GM12878 (cell line): ENCODE data around the gene CALM3. TPM values are rescaled to one million over a fixed set of nuclear protein-coding genes. Genes with fewer than 3 reads are reported as not detected.

Source experiments
- ATAC-seq: fragments of 200-7000 bp; cut with Tn5 transposase; 3 replicates; pipeline ENCODE4 v1.9.1; 2020; ENCODE audit warnings: mild to moderate bottlenecking, moderate library complexity
- BruUV-seq: library from RNA; stranded (reverse); fragments of 400-500 nt; replicated peaks from 2 replicates; lab custom pipeline; 2021; lab: Mats Ljungman, UMichigan
- CTCF ChIA-PET: fragments of 300-600 bp; sonication (Branson Sonifier 250); formaldehyde crosslinking; extraction: SDS; loops from one replicate; lab custom pipeline; 2021; ENCODE audit warnings: inconsistent platforms; lab: Yijun Ruan, JAX
- POLR2A ChIA-PET: fragments of 350-600 bp; formaldehyde crosslinking; extraction: SDS; loops from one replicate; lab custom pipeline; 2021; ENCODE audit warnings: inconsistent platforms; lab: Charles Lee
- RAD21 ChIA-PET: fragments of 300-600 bp; sonication (Branson Sonifier 250); formaldehyde crosslinking; loops from one replicate; lab custom pipeline; 2023; ENCODE audit warnings: antibody characterized with exemption; ENCODE audit not compliant: unreplicated experiment; lab: Charles Lee
- SMC1A ChIA-PET: fragments of 300-600 bp; sonication (Branson Sonifier 250); formaldehyde crosslinking; loops from one replicate; lab custom pipeline; 2023; ENCODE audit not compliant: unreplicated experiment, uncharacterized antibody; lab: Charles Lee
- DNase-seq: peaks from one replicate; pipeline ENCODE4 v3.0.0-alpha.2; 2011; ENCODE audit warnings: low read depth, low spot score
- FAIRE-seq: peaks from 3 replicates; lab custom pipeline; 2011; peaks lifted over from hg19 to GRCh38; lab: Jason Lieb, UNC
- H2AFZ ChIP-seq: 2 replicates; pipeline ENCODE4 v1.6.0; 2011; ENCODE audit warnings: low read depth, low read length, control low read depth; ENCODE audit not compliant: control insufficient read depth
- H3K27ac ChIP-seq: 2 replicates; pipeline ENCODE4 v1.5.1; 2011; ENCODE audit warnings: control low read depth; ENCODE audit not compliant: control insufficient read depth, insufficient read depth
- H3K27me3 ChIP-seq, 2 experiments: replicated peaks in 1 of 2; 2 replicates each; pipeline versions ENCODE4 v1.6.0 to v1.6.1; 2011; ENCODE audit warnings: low read length in 1 of 2; ENCODE audit not compliant: control insufficient read depth in 2 of 2, insufficient read depth in 2 of 2
- H3K36me3 ChIP-seq, 2 experiments: 2 replicates each; pipeline ENCODE4 v1.5.1; 2011; ENCODE audit warnings: low read length in 1 of 2; ENCODE audit not compliant: control insufficient read depth in 2 of 2, insufficient read depth in 2 of 2
- H3K4me1 ChIP-seq: 2 replicates; pipeline ENCODE4 v1.6.1; 2011; ENCODE audit warnings: mild to moderate bottlenecking, low read length, moderate library complexity, mixed read lengths; ENCODE audit not compliant: control insufficient read depth, insufficient read depth
- H3K4me2 ChIP-seq: 2 replicates; pipeline ENCODE4 v1.6.0; 2011; ENCODE audit warnings: control low read depth; ENCODE audit not compliant: control insufficient read depth, insufficient read depth
- H3K4me3 ChIP-seq: fragments of 200-600 bp; sonication (generic); 2 replicates; pipeline ENCODE4 v1.5.1; 2016
- H3K79me2 ChIP-seq: 2 replicates; pipeline ENCODE4 v1.6.0; 2011; ENCODE audit warnings: low read length; ENCODE audit not compliant: control insufficient read depth, insufficient read depth
- H3K9ac ChIP-seq: 2 replicates; pipeline ENCODE4 v1.8.0; 2011; ENCODE audit warnings: low read length, control low read depth, mixed read lengths; ENCODE audit not compliant: control insufficient read depth, insufficient read depth
- H3K9me3 ChIP-seq: replicated peaks from 3 replicates; pipeline ENCODE4 v1.5.1; 2011; ENCODE audit warnings: mild to moderate bottlenecking, low read length; ENCODE audit not compliant: control insufficient read depth, insufficient read depth
- H4K20me1 ChIP-seq: 2 replicates; pipeline ENCODE4 v1.6.0; 2011; ENCODE audit not compliant: control insufficient read depth, insufficient read depth
- ESRRA ChIP-seq: IDR thresholded peaks from 2 replicates; pipeline ENCODE4 v1.6.1; 2012; ENCODE audit warnings: mild to moderate bottlenecking, low read length, improper control_type of control experiment
- EZH2 ChIP-seq: IDR thresholded peaks from 2 replicates; pipeline ENCODE4 v1.6.1; 2012; ENCODE audit warnings: low read depth, mild to moderate bottlenecking, control low read depth, inconsistent platforms, low read length, borderline replicate concordance; ENCODE audit not compliant: control insufficient read depth
- KDM1A ChIP-seq: fragments of 200-600 bp; sonication (generic); IDR thresholded peaks from 2 replicates; pipeline ENCODE4 v1.6.1; 2016; ENCODE audit warnings: borderline replicate concordance
- RAD51 ChIP-seq: fragments of 450-650 bp; IDR thresholded peaks from 2 replicates; pipeline ENCODE4 v1.6.1; 2016; ENCODE audit warnings: moderate library complexity, mild to moderate bottlenecking, inconsistent platforms
- STAT1 ChIP-seq: fragments of 450-650 bp; conservative IDR thresholded peaks from 2 replicates; pipeline ENCODE4 v1.6.1; 2014; ENCODE audit warnings: antibody characterized with exemption, mild to moderate bottlenecking
- TCF7 ChIP-seq: IDR thresholded peaks from 2 replicates; pipeline ENCODE4 v1.6.1; 2014; ENCODE audit warnings: antibody characterized with exemption, borderline replicate concordance
- ZSCAN29 ChIP-seq: fragments of 450-650 bp; IDR thresholded peaks from 2 replicates; pipeline ENCODE4 v1.6.1; 2017; ENCODE audit warnings: mild to moderate bottlenecking, moderate library complexity
- WGBS: methylation state at CpG from one replicate; pipeline ENCODE4 v1.1.6; 2016; ENCODE audit warnings: low lambda C conversion rate; ENCODE audit not compliant: insufficient replicate concordance, insufficient coverage; ENCODE audit errors: missing lambda C conversion rate; 5-methylcytosine and 5-hydroxymethylcytosine counted together
- in situ Hi-C: fragments of 300-500 bp; cut with MboI; formaldehyde crosslinking; loops from 9 replicates; pipeline ENCODE4 v1.14.3; 2018; ENCODE audit warnings: mixed read lengths
- intact Hi-C: fragments of 100-400 bp; cut with micrococcal nuclease; formaldehyde crosslinking; loops from one replicate; pipeline ENCODE4 v1.14.2; 2022; ENCODE audit not compliant: unreplicated experiment
- polyA plus RNA-seq, 11 experiments: library from polyadenylated mRNA; depleted of rRNA in 4 of 11; unstranded in 6 of 11; stranded (reverse) in 5 of 11; fragments of >200 nt; fragmentation: Nextera tagmentation in 4 of 11; fragmentation: Illumina TruSeq in 1 of 11; extraction: Ambion mirVana in 4 of 11; extraction: Trizol in 1 of 11; gene quantifications; 1 replicate in 1 of 11; 2 replicates in 10 of 11; pipeline versions ENCODE4 v1.2.1 to v1.2.3, GENCODE V29; 2011 to 2016; ENCODE audit warnings: inconsistent platforms in 2 of 11, missing spikeins in 2 of 11, low read depth in 1 of 11
- total RNA-seq, 4 experiments: library from RNA; depleted of rRNA in 3 of 4; stranded (reverse); fragments of >200 nt in 3 of 4; fragmentation: Illumina TruSeq in 1 of 4; extraction: Trizol in 1 of 4; gene quantifications; 2 replicates each; pipeline versions ENCODE4 v1.2.1 to v1.2.3, GENCODE V29; 2013 to 2021
- TF ChIP-seq, protein P1 (sequence below): fragments of 450-650 bp; formaldehyde crosslinking; IDR thresholded peaks from 2 replicates; pipeline ENCODE4 v1.4.0; 2020; ENCODE audit warnings: mild to moderate bottlenecking, moderate library complexity

Gene CALM3
- total and polyA plus RNA-seq, 10 of the 15 experiments (the other 5 are each of a cell fraction or from before 2014, with no cell fraction given): 164 to 849 (median 347) TPM

DNA sequence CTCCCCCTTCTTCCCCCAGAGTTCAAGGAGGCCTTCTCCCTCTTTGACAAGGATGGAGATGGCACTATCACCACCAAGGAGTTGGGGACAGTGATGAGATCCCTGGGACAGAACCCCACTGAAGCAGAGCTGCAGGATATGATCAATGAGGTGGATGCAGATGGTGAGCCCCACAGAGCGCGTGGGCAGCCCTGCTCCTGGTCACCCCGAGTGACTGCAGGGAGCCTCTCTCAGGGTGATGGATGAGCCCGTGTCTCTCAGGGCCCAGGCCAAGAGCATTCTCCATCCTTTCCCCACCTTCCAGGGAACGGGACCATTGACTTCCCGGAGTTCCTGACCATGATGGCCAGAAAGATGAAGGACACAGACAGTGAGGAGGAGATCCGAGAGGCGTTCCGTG is 7.0 kb downstream of the CALM3 start:
- peaks cover 33% of the 10 kb centered on the region for H3K4me1 ChIP-seq
- ChIA-PET SMC1A (no interaction called here), CTCF (interaction anchor here (3.2 kb wide), 1 partner anchor 54 kb away, joined by 14 read pairs; the partner anchor contains the start of gene DACT3), POLR2A (interaction anchor here (0.5 kb wide), 1 partner anchor 11 kb away, joined by 4 read pairs; no protein-coding TSS in a partner anchor), RAD21 (no interaction called here)
- no TSS peak for BruUV-seq
- no peak overlapping the region for H3K4me3 ChIP-seq
- peaks cover 15% of the 10 kb centered on the region for H4K20me1 ChIP-seq
- H3K79me2 ChIP-seq: peaks cover 28% of the 10 kb centered on the region
- ATAC-seq (no peak), FAIRE-seq (no peak), DNase-seq (no peak)
- H3K9me3 ChIP-seq: no peaks in the 10 kb centered on the region
- H3K4me2 ChIP-seq: no peak overlapping the region
- peaks cover 38 to 47% of the 10 kb centered on the region in 2 experiments for H3K36me3 ChIP-seq
- intact Hi-C loops: no loop called here
- H2AFZ ChIP-seq: no peak overlapping the region
- in situ Hi-C loops: no loop called here
- H3K27me3 ChIP-seq: no peaks in the 10 kb centered on the region
- no peak overlapping the region for H3K9ac ChIP-seq
- WGBS: 97% methylated on average over 8 of the region's 9 CpGs
- TF ChIP-seq RAD51: no peak
- TF ChIP-seq ESRRA: no peak
- no peak for TF ChIP-seq TCF7
- TF ChIP-seq ZSCAN29: no peak
- no peak for TF ChIP-seq KDM1A
- no peak for TF ChIP-seq STAT1
- TF ChIP-seq, protein P1, sequence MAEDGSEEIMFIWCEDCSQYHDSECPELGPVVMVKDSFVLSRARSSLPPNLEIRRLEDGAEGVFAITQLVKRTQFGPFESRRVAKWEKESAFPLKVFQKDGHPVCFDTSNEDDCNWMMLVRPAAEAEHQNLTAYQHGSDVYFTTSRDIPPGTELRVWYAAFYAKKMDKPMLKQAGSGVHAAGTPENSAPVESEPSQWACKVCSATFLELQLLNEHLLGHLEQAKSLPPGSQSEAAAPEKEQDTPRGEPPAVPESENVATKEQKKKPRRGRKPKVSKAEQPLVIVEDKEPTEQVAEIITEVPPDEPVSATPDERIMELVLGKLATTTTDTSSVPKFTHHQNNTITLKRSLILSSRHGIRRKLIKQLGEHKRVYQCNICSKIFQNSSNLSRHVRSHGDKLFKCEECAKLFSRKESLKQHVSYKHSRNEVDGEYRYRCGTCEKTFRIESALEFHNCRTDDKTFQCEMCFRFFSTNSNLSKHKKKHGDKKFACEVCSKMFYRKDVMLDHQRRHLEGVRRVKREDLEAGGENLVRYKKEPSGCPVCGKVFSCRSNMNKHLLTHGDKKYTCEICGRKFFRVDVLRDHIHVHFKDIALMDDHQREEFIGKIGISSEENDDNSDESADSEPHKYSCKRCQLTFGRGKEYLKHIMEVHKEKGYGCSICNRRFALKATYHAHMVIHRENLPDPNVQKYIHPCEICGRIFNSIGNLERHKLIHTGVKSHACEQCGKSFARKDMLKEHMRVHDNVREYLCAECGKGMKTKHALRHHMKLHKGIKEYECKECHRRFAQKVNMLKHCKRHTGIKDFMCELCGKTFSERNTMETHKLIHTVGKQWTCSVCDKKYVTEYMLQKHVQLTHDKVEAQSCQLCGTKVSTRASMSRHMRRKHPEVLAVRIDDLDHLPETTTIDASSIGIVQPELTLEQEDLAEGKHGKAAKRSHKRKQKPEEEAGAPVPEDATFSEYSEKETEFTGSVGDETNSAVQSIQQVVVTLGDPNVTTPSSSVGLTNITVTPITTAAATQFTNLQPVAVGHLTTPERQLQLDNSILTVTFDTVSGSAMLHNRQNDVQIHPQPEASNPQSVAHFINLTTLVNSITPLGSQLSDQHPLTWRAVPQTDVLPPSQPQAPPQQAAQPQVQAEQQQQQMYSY (CRISPR knock-in tag): no peak
- TF ChIP-seq EZH2: no peak
- TF ChIP-seq, all 136 proteins: peak for 0
- H3K27ac ChIP-seq: no peak overlapping the region
